Keratinocyte (primary cell): ENCODE measurements around the gene RPS6KA5. TPM values are rescaled to one million over a fixed set of nuclear protein-coding genes. Genes with fewer than 3 reads are reported as not detected.

Source experiments
- DNase-seq: peaks from one replicate; pipeline ENCODE4 v3.0.0-alpha.2; 2011; ENCODE audit warnings: low read depth, missing footprints, low spot score
- FAIRE-seq: peaks from 2 replicates; lab custom pipeline; 2011; peaks lifted over from hg19 to GRCh38; lab: Jason Lieb, UNC
- H2AFZ ChIP-seq: 2 replicates; pipeline ENCODE4 v1.6.0; 2012; ENCODE audit warnings: low read length, control low read depth, inconsistent platforms; ENCODE audit not compliant: control insufficient read depth
- H3K27ac ChIP-seq: 2 replicates; pipeline ENCODE4 v1.5.1; 2011; ENCODE audit warnings: low read length; ENCODE audit not compliant: control insufficient read depth, insufficient read depth
- H3K27me3 ChIP-seq: 3 replicates; pipeline ENCODE4 v1.6.0; 2011; ENCODE audit warnings: low read length; ENCODE audit not compliant: control insufficient read depth, insufficient read depth; ENCODE audit errors: extremely low read depth
- H3K36me3 ChIP-seq, 2 experiments: 2 replicates in 1 of 2; 3 replicates in 1 of 2; pipeline ENCODE4 v1.5.1; 2011; ENCODE audit warnings: low read length in 2 of 2, mild to moderate bottlenecking in 1 of 2; ENCODE audit not compliant: control insufficient read depth in 2 of 2, insufficient read depth in 2 of 2; ENCODE audit errors: extremely low read depth in 1 of 2
- H3K4me1 ChIP-seq: 3 replicates; pipeline ENCODE4 v1.5.1; 2011; ENCODE audit warnings: low read length; ENCODE audit not compliant: control insufficient read depth, insufficient read depth; ENCODE audit errors: extremely low read depth
- H3K4me2 ChIP-seq: 3 replicates; pipeline ENCODE4 v1.6.0; 2011; ENCODE audit warnings: low read depth, low read length; ENCODE audit not compliant: control insufficient read depth, insufficient read depth; ENCODE audit errors: extremely low read depth
- H3K4me3 ChIP-seq, 3 experiments: fragments of 200-600 bp in 1 of 3; sonication (generic) in 1 of 3; 2 replicates in 2 of 3; 3 replicates in 1 of 3; pipeline ENCODE4 v1.5.1; 2011 to 2016; ENCODE audit warnings: low read length in 3 of 3, mild to moderate bottlenecking in 3 of 3, control low read depth in 2 of 3, inconsistent platforms in 1 of 3, low read depth in 1 of 3, mixed read lengths in 1 of 3, mixed run types in 1 of 3, moderate library complexity in 1 of 3; ENCODE audit not compliant: control insufficient read depth in 2 of 3, insufficient read depth in 2 of 3; ENCODE audit errors: extremely low read depth in 1 of 3
- H3K79me2 ChIP-seq: 2 replicates; pipeline ENCODE4 v1.6.0; 2012; ENCODE audit warnings: low read length; ENCODE audit not compliant: control insufficient read depth, insufficient read depth
- H3K9ac ChIP-seq: 3 replicates; pipeline ENCODE4 v1.6.0; 2011; ENCODE audit warnings: low read length; ENCODE audit not compliant: control insufficient read depth, insufficient read depth; ENCODE audit errors: extremely low read depth
- H3K9me1 ChIP-seq: 3 replicates; pipeline ENCODE4 v1.6.0; 2011; ENCODE audit warnings: low read length; ENCODE audit not compliant: control insufficient read depth, insufficient read depth; ENCODE audit errors: extremely low read depth
- H3K9me3 ChIP-seq: 2 replicates; pipeline ENCODE4 v1.5.1; 2012; ENCODE audit warnings: low read depth, low read length; ENCODE audit not compliant: control insufficient read depth
- H4K20me1 ChIP-seq: 3 replicates; pipeline ENCODE4 v1.6.0; 2011; ENCODE audit warnings: low read length; ENCODE audit not compliant: control insufficient read depth, insufficient read depth; ENCODE audit errors: extremely low read depth
- CTCF ChIP-seq, 3 experiments: IDR thresholded peaks in 1 of 3; conservative IDR thresholded peaks in 1 of 3; optimal IDR thresholded peaks in 1 of 3; 2 replicates in 2 of 3; 3 replicates in 1 of 3; pipeline versions ENCODE3 to v1.5.1; 2011; ENCODE audit warnings: low read length in 3 of 3, mild to moderate bottlenecking in 3 of 3, moderate library complexity in 2 of 3, control low read depth in 1 of 3, inconsistent platforms in 1 of 3; ENCODE audit not compliant: insufficient read depth in 2 of 3; ENCODE audit errors: extremely low read depth in 1 of 3
- EZH2 ChIP-seq: IDR thresholded peaks from one replicate; pipeline ENCODE4 v1.6.1; 2012; ENCODE audit warnings: inconsistent platforms, mild to moderate bottlenecking, low read length, moderate library complexity
- dilution Hi-C: fragments of 300-500 bp; cut with MboI; formaldehyde crosslinking; loops from one replicate; pipeline ENCODE4 v1.7.0; 2020; ENCODE audit warnings: low sequenced_read_pairs; ENCODE audit not compliant: extremely low pct_ligation_motif_present
- polyA plus RNA-seq, 5 experiments: library from polyadenylated mRNA; depleted of rRNA in 3 of 5; stranded (reverse) in 3 of 5; stranded (forward) in 1 of 5; unstranded in 1 of 5; fragments of >200 nt; gene quantifications; 1 replicate in 1 of 5; 2 replicates in 3 of 5; 3 replicates in 1 of 5; pipeline versions ENCODE4 v1.2.1 to v1.2.3, GENCODE V29; 2011 to 2012; ENCODE audit warnings: missing spikeins in 2 of 5, low read depth in 1 of 5, low replicate concordance in 1 of 5

The RPS6KA5 gene
- polyA plus RNA-seq, 1 donor (not counting 4 experiments of a cell fraction or from before 2014, with no cell fraction given), result 2.9 TPM

GRCh38 chr14:91012045-91012444 is 48.4 kb downstream of the RPS6KA5 start:
- dilution Hi-C loops, result no loop called here
- Histone ChIP-seq H4K20me1 (no peaks in the 10 kb centered on the region), H3K4me1 (no peaks in the 10 kb centered on the region), H3K36me3 (no peaks in the 10 kb centered on the region), H3K27me3 (no peaks in the 10 kb centered on the region), H3K9me3 (no peaks in the 10 kb centered on the region), H3K4me3 (no peak overlapping the region), H3K9ac (no peak overlapping the region), H3K79me2 (no peaks in the 10 kb centered on the region), H3K9me1 (no peaks in the 10 kb centered on the region), H3K27ac (no peak overlapping the region), H3K4me2 (no peak overlapping the region), H2AFZ (no peak overlapping the region)
- no peak for TF ChIP-seq EZH2
- TF ChIP-seq CTCF (optimal IDR thresholded peaks at IDR 0.05 in 1 of 3, IDR thresholded peaks at IDR 0.05 in 1 of 3, conservative IDR thresholded peaks at IDR 0.05 in 1 of 3; ENCODE audit: extremely low read depth in 1 of 3, insufficient read depth in 2 of 3, low read length in 3 of 3), result no peak
- FAIRE-seq, result no peak
- DNase-seq, result no peak

GRCh38 chr14:91010153-91010533 is 50.3 kb downstream of the RPS6KA5 start:
- Histone ChIP-seq H3K36me3 (no peaks in the 10 kb centered on the region), H3K79me2 (no peaks in the 10 kb centered on the region), H2AFZ (no peak overlapping the region), H3K4me3 (no peak overlapping the region), H3K4me1 (peaks cover 11% of the 10 kb centered on the region), H3K27ac (no peak overlapping the region), H3K9me3 (no peaks in the 10 kb centered on the region), H3K4me2 (no peak overlapping the region), H3K9me1 (no peaks in the 10 kb centered on the region), H3K9ac (no peak overlapping the region), H4K20me1 (no peaks in the 10 kb centered on the region), H3K27me3 (no peaks in the 10 kb centered on the region)
- TF ChIP-seq EZH2 (no peak), CTCF (optimal IDR thresholded peaks at IDR 0.05 in 1 of 3, IDR thresholded peaks at IDR 0.05 in 1 of 3, conservative IDR thresholded peaks at IDR 0.05 in 1 of 3; ENCODE audit: extremely low read depth in 1 of 3, insufficient read depth in 2 of 3, low read length in 3 of 3) (no peak)
- FAIRE-seq (no peak), DNase-seq (no peak)
- dilution Hi-C loops, result no loop called here
